Stimulated activated CD8-positive, alpha-beta memory T cell treated with anti-CD3 and anti-CD28 coated beads, Interleukin-4, amount 100 ng/mL, for 1 hour (primary cell): ENCODE results near the gene OSBPL6.
"Not testable (repeated sequence)": the region's sequence is repeated elsewhere in the genome, so short reads cannot be mapped to it uniquely, and the experiment has no call there.

Experiments
- DNase-seq, 2 donors: peaks; one replicate each; pipeline ENCODE4 v3.0.0-alpha.2; 2020; ENCODE audit warnings: low read depth in 2 of 2, low spot score in 1 of 2

OSBPL6 gene

GRCh38 chr2:178394859-178395258 lies 200.5 kb downstream of the OSBPL6 start:
- DNase-seq, result no peak

DNA sequence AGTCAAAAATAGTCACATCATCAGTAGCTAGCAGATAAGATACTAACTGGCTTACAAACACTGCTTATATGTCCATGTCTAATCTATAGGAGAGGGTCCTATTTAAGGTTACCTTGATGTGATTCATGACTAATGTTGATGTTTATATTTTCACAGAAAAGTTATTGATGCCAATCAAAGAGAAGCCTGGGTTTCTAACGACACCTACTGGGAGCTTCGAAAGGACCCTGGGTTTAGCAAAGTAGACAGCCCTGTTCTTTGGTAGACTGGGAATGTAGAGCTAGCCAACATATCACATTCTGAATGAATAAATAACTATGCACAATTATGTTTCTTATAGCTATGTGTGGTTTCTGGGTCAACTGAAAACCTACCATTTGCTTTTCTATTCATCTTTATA lies 201.0 kb downstream of the OSBPL6 start:
- no peak for DNase-seq

GRCh38 chr2:178395941-178396570 lies 201.7 kb downstream of the OSBPL6 start:
- no peak for DNase-seq

- no peak for DNase-seq
Observed at GRCh38 chr2:178397002-178397605, 202.8 kb downstream of the OSBPL6 start.

- no peak for DNase-seq
Observed at GRCh38 chr2:178401994-178402437, 207.7 kb downstream of the OSBPL6 start.

DNA sequence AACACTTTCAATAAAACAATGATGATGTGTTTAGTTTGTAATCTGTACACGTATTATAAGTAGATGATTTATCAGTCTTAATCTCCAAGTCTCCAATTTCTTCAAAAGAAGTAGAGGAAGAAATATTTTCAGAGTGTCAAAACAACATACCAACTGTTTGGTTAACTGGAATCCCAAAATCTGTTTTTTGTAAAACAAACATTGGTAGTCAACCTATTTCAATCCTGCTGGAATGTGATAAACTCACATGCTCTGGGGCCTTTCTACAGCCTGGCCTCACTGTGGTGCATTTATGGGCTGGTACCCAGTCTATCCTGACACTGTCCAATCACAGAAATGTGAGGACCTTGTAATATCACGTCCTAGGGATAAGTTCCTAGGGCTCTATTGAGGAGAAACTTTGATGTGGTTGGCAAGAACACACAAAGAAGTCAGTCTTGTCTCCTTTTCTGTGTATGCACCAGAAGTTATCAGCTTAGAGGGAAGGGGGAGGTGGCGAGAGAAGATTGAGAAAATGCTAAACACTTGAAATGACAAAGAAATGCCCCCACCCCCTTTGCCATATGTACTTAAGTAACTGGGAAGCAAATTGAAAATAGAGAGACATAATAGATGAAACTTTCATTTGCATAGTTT lies 209.5 kb downstream of the OSBPL6 start:
- no peak for DNase-seq

DNA sequence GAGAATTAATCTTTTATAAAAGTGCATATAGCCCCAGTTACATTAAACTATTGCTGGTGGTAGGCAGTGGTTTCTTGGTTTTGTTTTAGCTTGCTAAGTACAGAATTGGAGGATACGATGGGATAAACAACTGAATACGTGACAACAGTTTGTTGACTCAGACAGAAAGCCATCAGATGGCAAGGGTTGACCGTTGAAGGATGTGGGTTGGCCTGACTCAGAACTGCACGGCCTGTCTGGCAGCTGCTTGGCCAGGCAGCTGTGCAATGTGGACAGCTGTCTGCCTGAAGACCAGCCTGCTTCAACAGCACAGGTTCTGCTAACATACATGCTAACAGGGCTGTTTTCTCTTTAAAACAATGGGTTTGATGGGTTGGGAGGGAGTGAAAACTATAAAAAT lies 210.1 kb downstream of the OSBPL6 start:
- DNase-seq, result no peak

GRCh38 chr2:178409261-178409660 lies 214.9 kb downstream of the OSBPL6 start:
- no peak for DNase-seq

- no peak for DNase-seq
Observed at GRCh38 chr2:178412047-178412446, 217.7 kb downstream of the OSBPL6 start.

GRCh38 chr2:178412453-178412852 lies 218.1 kb downstream of the OSBPL6 start:
- DNase-seq, result not testable (repeated sequence)

- peak; percentile 48 to 59 for DNase-seq
Observed at GRCh38 chr2:178413472-178414265, 219.4 kb downstream of the OSBPL6 start.

- peak; percentile 36 to 45 for DNase-seq
Observed at GRCh38 chr2:178414266-178415247, 220.2 kb downstream of the OSBPL6 start.

- no peak for DNase-seq
Observed at GRCh38 chr2:178415979-178416378, 221.7 kb downstream of the OSBPL6 start.

GRCh38 chr2:178417916-178418315 lies 223.6 kb downstream of the OSBPL6 start:
- DNase-seq, result no peak

DNA sequence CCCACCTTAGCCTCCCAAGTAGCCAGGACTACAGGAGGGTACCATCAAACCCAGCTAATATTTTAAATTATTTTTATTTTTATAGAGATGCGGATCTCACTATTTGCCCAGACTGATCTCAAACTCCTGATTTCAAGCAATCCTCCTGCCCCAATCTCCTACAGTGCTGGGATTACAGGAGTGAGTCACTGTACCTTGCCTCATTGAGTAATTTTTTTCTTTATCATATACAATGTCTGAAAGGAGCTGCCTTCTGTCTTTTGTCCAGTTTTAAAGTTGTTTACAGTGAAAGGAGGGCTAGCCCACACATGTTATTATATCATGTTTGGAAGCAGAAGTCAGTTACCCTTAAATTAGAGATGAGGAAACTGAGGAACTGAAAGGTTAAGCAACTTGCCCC lies 224.1 kb downstream of the OSBPL6 start:
- DNase-seq, result no peak

- DNase-seq, result no peak
Observed at GRCh38 chr2:178419123-178419522, 224.8 kb downstream of the OSBPL6 start.

DNA sequence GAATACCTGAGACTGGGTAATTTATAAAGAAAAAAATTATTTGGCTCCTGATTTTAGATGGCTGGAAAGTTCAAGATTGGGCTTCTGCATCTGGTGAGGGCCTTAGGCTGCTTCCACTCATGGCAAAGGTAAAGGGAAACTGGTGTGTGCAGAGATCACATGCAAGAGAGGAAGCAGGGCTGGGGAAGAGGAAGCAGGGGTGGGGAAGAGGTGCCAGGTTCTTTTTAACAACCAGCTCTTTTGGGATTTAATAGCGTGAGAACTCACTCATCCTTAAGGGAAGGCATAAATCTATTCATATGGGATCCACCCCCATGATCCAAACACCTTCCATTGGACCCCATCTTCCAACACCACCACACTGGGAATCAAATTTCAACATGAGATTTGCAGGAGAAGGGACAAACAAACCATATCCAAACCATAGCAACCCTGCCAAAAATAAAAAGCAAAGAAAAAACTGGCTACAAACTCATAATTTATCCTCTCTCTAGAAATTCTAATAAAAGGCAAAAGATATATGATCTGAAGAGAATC lies 226.2 kb downstream of the OSBPL6 start:
- no peak for DNase-seq

GRCh38 chr2:178422097-178422496 lies 227.8 kb downstream of the OSBPL6 start:
- no peak for DNase-seq

- not testable (repeated sequence) for DNase-seq
Observed at GRCh38 chr2:178423746-178424145, 229.4 kb downstream of the OSBPL6 start.

- no peak for DNase-seq
Observed at GRCh38 chr2:178425255-178425827, 231.0 kb downstream of the OSBPL6 start.
